SKM-1 (cell line): ENCODE data around the gene ADGRE3.
"Not testable (repeated sequence)": the region's sequence is repeated elsewhere in the genome, so short reads cannot be mapped to it uniquely, and the experiment has no call there.

ENCODE experiments used
- DNase-seq: peaks from one replicate; lab custom pipeline; 2025; ENCODE audit not compliant: unreplicated experiment; lab: John Stamatoyannopoulos, UW

ADGRE3 gene

DNA sequence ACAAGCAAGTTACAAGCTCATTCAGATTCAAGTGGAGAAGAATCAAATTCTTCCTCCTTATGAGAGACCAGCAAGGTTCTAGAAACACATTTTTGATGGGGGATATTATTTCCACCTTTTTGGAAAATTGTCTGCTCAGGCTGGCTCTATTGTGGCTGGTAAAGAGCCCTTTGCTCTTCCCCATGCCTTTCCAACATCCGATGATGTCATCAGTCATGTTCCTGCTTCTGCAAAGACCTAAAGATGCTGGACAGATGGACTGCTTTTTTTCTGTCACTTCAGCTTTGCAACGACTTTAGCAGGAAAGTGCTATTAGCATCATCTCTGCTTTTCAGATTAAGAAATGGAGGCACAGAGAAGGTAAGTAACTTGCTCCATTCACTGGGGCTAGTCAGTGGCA is 4.2 kb downstream of the ADGRE3 start:
- DNase-seq, result no peak

DNA sequence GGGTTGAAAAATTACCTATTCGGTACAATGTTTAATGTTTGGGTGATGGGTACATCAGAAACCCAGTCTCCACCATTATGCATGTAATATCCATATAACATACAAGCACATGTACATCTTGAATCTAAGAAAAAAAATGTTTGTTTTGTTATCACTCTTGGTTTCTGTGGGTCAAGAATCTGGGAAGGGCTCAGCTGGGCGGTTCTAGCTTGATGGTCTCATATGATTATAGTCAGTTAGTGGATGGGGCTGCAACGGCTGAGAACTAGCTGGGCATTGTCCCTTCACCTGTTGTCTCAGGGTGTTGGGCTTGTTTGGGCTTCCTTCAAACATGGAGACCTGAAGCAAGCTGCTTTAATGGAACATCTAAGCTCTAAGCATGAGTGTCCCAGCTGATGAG is 4.7 kb downstream of the ADGRE3 start:
- no peak for DNase-seq

DNA sequence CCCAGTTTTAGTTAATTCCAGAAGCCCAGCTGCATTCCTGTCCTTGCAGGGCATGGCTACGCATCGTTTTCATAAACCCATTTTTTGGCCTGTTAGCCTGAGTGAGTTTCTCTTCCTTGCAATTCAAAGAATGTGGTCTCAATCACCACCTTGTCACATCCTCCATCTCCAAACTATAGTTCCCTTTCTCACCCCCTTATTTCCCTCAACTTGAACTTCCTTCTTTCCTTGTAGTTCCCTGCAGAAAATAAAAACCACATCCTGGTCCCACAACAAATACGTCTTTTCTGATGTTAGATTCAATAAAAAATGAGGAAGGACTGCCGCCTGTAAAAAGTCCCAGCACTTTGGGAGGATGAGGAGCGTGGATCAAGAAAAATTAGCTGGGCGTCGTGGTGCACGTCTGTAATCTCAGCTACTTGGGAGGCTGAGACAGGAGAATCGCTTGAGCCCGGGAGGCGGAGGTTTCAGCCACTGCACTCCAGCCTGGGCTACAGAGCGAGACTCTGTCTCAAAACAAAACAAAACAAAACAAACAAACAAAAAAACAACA is 13.2 kb downstream of the ADGRE3 start:
- peak; percentile 81 for DNase-seq

DNA sequence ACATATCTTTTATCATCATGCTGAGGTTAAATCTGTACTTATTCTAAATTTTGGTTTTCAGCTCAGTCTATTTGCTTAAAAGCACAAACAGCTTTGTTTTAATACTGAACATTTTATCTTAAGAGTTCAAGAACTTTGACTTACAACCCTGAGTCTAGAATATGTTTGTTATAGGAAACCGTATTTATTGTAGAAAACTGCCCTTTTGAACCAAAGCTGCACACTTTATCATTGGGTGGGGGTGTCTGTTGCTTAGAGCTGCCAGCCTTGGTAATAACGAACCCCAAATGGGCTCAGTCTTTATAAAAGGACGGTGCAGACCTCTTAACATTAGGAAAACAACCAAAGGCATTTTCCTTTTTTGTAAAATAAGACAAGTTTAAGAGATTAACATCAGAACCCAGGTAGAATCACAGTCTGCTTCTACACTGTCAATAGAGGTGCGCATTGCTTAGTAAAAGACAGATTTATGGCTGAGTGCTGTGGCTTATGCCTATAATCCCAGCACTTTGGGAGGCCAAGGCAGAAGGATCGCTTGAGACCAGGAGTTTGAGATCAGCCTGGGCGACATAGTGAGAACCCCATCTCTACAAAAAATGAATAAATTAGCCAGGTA is 14.7 kb downstream of the ADGRE3 start:
- no peak for DNase-seq

DNA sequence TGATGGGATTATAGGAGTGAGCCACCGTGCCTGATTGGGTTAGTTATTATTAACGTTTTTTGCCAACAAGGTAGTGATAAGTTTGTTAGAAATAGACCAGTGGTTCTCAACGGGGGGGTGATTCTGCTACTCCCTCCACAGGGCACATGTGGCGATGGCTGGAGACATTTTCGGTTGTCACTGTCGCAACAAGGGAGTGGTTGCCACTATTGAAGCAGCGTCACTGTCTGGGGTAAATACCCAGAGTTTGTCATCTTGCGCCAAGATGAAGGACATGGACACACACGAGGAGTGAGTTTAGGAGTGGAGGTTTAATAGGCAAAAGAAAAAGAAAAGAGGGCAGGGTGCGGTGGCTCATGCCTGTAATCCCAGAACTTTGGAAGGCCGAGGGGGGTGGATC is 18.9 kb downstream of the ADGRE3 start:
- no peak for DNase-seq

DNA sequence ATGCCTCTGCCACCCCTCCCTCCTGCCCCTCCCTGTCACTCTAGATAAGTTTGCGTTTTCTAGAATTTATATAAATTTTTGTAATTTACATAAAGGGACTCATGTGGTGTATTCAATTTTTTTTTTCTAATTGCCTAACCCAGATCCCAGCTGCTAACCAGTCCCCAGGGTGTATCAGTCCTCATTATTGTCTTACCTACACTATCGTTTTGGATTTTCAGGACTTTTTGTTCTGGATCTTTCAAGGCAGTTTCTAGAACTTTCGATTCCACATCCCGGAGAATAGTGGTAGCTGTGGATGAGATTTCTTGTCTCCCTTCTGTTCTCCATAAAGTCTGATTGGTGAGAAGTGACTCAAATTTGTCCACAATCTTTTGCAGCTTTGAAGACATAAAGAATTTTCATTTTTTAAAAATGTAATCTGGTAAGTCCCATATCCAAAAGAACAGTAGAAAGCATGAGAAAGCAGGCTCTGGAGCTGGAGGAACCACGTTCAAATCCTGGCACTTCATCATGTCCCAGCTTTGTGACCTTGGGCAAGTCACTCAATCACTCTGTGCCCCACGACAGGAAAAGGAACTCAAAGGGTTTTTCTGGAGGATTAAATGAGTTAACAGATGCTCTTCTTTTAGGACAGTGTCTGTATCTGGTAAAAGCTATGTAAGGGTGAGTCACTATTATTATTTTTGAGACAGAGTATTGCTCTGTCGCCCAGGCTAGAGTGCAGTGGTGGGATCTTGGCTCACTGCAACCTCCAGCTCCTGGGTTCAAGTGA is 19.7 kb downstream of the ADGRE3 start:
- no peak for DNase-seq

DNA sequence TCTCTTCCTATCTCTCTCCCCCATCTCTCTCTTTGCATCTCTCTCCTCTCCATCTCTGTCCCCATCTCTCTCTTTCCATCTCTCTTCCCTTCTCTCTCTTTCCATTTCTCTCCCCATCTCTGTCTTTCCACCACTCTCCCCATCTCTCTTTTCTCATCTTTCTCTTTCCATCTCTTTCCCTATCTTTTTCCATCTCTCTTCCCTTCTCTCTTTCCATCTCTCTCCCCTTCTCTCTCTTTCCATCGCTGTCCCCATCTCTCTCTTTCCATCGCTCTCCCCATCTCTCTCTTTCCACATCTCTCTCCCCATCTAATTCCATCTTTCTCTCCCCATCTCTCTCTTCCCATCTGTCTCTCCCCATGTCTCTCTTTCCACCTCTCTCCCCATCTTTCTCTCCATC is 24.5 kb downstream of the ADGRE3 start:
- no peak for DNase-seq

DNA sequence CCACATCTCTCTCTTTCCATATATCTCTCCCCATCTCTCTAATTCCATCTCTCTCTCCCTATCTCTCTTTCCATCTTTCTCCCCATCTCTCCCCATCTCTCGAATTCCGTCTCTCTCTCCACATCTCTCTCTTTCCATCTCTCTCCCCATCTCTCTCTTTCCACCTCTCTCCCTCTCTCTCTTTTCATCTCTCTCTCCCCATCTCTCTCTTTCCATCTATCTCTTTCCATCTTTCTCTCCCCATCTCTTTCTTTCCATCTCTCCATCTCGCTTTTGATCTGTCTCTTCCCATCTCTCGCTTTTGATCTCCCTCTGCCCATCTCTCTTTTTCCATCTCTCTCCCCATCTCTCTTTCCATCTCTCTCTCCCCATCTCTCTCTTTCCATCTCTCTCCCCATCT is 25.6 kb downstream of the ADGRE3 start:
- DNase-seq, result no peak

DNA sequence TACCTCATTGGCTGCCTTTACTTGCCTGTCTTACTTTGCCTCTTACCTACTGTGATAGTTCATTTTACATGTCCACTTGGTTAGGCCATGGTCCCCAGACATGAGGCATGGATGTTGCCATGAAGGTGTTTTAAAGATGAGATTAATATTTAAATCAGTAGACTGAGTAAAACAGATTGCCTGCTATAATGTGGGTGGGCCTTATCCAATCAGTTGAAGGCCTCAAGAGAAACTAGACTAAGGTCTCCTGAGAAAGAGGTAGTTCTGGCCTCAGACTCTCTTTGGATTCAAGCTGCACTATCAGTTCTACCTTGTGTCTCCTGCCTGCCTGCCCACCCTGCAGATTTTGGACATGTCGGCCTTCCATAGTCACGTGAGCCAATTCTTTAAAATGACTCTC is 26.1 kb downstream of the ADGRE3 start:
- DNase-seq, result no peak

DNA sequence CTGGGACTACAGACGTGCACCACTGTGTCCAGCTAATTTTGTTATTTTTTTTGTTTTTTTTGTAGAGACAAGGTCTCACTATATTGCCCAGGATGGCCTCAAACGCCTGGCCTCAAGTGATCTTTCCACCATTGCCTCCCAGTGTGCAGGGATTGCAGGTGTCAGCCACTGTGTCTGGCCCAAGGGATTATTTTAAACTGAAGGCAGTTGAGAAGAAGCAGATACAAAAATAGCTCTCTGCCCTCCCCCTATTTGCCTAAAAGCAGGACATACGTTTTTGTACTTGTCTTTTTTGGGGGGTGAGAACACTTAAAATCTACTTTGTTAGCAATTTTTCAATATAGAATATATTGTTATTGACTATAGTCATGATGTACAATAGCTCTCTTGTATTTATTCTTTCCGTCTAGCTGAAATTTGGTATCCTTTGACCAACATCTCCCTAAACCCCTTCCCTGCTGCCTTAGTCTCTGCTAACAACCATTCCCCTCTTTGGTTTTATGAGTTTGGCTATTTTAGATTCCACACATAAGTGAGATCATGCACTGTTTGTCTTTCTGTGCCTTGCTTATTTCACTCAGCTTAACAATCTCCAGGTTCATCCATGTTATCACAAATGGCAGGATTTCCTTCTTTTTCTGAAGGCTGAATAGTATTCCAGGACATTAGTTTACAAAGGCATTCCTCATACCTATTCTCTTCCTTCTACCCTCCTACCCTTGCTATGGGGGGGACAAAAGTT is 34.9 kb downstream of the ADGRE3 start:
- DNase-seq, result no peak

DNA sequence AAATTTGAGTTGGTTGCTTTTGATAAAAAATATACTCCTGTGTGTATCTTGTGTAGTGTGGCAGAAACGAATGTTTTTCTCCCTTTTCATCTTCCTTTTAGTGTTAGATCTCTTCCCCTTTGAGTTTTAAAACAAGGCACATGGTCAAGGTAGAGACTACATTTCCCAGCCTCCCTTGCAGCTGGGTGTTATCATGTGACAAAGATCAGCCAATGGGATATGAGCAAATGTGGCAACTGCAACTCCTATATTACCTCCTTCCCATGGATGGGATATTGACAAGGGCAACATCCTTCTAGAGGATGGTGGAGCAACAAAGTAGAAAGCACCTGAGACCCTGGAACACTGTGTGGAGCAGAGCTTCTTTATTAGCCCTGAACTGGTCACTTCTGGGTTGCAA is 42.4 kb downstream of the ADGRE3 start:
- peak; percentile 54 for DNase-seq

DNA sequence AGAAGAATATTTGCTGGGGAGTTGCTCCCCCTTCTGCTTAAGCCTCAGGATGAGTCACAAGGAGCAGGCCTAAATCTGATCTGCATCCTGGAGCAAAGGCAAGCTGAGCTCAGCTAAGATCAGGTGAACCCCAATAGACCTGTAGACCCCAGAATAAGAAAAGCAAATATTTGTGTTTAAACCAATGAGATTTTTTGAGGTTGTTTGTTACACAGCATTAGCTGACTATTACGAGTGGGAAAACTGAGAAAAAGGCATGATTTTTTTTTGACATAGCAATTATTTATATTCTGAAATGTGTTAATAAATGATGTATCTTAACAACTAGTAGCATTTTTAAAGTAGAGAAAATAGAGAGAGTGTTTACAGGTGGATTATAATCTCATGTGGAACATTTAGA is 45.1 kb downstream of the ADGRE3 start:
- DNase-seq, result no peak

DNA sequence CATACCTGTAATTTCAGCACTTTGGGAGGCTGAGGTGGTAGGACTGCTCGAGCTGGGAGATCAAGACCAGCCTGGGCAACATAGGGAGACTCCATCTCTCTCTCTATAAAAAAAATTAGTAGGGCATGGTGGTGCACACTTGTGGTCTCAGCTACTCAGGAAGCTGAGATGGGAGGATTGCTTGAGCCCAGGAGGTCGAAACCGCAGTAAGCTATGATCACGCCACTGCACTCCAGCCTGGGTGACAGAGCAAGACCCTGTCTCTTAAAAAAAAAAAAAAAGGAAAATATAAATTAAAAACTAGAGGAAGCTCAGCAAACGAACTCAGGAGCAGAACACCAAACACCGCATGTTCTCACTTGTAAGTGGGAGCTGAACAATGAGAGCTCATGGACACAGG is 50.2 kb downstream of the ADGRE3 start:
- not testable (repeated sequence) for DNase-seq

DNA sequence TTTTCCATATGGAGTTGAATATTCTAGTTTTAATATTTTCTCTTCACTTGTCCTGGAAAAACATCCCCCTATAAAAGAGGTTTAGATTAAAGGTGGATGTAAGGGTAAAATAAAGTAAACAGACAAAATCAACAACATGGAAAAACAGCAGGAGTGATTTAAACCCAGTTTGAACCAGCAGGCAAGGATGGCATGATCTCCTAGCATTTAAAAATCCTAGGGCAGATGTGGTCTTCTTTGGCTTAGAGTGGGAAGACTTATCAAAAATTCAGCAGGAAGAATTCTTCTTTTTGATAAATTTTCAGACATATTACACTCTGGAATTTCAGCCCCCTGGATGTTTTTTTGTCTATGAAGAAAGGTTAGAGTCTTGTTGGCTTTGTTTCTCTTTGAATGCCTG is 55.2 kb downstream of the ADGRE3 start:
- no peak for DNase-seq

DNA sequence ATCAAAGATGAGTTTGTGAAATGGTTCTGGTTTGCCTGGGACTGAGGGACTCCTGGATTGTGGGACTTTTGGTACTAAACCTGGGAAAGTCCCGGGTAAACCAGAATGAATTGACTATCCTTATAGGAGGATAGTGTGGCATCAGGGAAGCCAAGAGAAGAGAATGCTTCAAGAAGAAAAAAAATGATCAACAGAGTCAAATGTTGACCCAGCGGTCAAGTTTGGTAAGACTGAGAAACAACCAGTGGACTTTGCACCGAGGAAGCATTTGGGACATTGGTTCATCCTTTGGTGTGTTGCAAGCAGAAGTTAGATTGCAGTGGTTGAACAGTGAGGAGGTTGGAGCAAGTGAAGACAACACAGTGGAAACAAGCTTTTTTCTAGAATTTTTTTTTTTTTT is 58.2 kb downstream of the ADGRE3 start:
- DNase-seq, result peak; percentile 85

DNA sequence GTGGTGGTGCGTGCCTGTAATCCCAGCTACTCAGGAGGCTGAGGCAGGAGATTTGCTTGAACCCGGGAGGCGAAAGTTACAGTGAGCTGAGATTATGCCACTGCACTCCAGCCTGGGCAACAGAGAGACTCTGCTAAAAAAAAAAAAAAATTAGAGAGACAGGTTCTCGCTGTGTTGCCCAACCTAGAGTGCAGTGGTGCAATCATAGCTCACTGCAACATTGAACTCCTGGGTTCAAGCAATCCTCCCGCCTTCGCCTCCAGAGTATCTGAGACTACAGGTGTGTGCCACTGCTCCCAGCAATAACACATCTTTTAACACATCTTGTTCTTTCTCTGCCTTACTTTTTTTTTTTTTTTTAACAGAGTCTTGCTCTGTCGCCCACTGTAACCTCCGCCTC is 59.0 kb downstream of the ADGRE3 start:
- peak; percentile 10 for DNase-seq

DNA sequence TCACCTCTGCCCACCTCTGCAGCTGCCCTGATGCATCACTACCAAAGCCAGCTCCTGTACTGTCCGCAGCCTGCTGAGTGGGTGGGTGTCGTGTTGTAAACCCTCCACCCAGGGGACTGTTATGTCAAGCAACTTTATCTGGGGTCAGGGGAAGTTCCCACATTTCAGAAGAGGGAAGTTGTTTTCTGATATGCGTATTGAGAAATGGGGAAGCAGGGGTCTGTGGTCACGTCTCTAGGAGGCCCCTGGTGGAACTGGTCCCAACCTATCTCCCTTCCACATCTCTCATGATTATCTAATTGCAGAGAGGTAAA is 60.6 kb downstream of the ADGRE3 start:
- DNase-seq, result peak; percentile 93

DNA sequence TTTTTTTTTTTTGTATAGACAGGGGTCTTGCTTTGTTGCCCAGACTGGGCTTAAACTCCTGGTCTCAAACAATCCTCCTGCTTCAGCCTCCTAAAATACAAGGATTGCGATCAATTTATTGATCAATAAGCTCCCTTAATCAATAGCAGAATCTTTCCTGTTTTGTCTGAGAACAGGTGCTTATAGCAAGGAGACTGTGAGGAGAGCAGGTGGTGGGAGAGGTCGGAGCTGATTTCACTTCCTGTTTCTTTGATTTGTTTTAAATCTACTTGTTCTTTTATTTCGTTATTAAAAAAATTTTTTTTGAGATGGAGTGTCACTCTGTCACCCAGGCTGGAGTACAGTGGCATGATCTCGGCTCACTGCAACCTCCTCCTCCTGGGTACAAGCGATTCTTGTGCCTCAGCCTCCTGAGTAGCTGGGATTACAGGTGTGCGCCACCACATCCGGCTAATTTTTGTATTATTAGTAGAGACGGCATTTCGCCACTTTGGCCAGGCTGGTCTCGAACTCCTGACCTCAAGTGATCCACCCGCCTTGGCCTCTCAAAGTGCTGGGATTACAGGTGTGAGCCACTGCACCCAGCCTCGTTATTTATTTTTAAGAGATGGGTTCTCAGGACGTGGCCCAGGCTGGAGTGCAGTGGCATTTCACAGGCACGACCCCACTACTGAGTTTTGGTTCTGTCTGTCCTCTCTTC is 61.1 kb downstream of the ADGRE3 start:
- DNase-seq, result not testable (repeated sequence)

DNA sequence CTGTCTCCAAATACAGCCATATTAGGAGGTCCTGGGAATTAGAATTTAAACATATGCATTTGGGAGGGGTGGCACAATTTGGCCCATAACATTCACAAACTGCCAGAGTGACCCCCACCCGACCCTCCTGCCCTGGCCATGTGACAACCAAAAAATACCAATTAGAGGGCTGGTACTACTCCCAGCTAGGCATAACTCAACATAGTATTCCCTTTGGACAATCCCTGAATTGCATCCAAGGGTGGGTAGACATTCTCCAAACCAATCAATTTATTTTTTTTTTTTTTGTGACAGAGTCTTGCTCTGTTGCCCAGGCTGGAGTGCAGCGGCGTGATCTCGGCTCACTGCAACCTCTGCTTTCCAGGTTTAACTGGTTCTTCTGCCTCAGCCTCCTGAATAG is 62.0 kb downstream of the ADGRE3 start:
- no peak for DNase-seq

DNA sequence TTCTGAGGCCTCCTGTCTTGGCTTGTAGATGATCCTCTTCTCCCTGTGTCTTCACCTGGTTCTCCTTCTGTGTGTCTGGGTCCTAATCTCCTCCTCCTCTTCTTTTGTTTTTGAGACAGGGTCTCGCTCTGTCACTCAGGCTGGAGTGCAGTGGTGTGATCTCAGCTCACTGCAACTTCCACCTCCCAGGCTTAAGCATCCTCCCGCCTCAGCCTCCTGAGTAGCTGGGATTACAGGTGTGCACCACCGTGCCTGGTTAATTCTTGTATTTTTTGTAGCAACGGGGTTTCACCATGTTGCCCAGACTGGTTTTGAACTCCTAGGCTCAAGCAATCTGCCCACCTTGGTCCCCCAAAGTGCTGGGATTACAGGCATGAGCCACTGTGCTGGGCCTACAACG is 62.4 kb downstream of the ADGRE3 start:
- not testable (repeated sequence) for DNase-seq

DNA sequence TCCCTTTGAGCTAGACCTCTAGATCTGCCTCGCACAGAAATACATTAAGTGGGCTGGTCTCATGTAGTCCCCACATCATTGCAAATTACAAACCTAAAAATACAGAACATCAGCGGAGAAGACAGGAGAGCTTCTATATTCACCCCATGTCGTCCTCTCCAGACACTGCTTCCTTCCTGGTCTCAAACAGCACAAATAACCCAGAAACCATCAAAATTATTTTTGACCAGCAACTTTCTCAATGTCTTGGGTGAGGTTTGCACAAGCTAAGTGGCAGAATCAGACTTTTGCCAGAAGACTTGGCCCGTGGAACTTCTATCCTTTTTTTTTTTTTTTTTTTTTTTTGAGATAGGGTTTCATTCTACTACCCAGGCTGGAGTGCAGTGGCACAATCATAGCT is 63.6 kb downstream of the ADGRE3 start:
- DNase-seq, result peak; percentile 42
